Right lobe of liver (tissue), 6 donors: Measurements from ENCODE around the gene ATP2A1. TPM values are rescaled to one million over a fixed set of nuclear protein-coding genes. Genes with fewer than 3 reads are reported as not detected.

Experiments used
- ATAC-seq, 4 donors: fragments of 200-7000 bp; cut with Tn5 transposase; one replicate each; pipeline ENCODE4 v1.9.1; 2020; ENCODE audit warnings: mild to moderate bottlenecking in 4 of 4, moderate library complexity in 4 of 4
- DNase-seq, 3 donors: peaks; one replicate each; pipeline ENCODE4 v3.0.0-alpha.2; 2020
- H3K27ac ChIP-seq, 3 donors: fragments of 200-600 bp; one replicate each; pipeline ENCODE4 v1.8.0; 2022
- H3K27me3 ChIP-seq, 2 donors: fragments of 200-600 bp; one replicate each; pipeline ENCODE4 v1.8.0; 2022
- H3K36me3 ChIP-seq, 4 donors: fragments of 200-600 bp; sonication (generic) in 1 of 4; one replicate each; pipeline versions ENCODE4 v1.5.1 to v1.8.0; 2017 to 2022; ENCODE audit warnings: control low read depth in 1 of 4
- H3K4me1 ChIP-seq, 4 donors: fragments of 200-600 bp; sonication (generic) in 1 of 4; one replicate each; pipeline versions ENCODE4 v1.5.1 to v1.8.0; 2017 to 2022; ENCODE audit warnings: control low read depth in 1 of 4
- H3K4me3 ChIP-seq, 3 donors: fragments of 200-600 bp; one replicate each; pipeline ENCODE4 v1.8.0; 2022
- H3K9me3 ChIP-seq, 4 donors: fragments of 200-600 bp; sonication (generic) in 1 of 4; one replicate each; pipeline versions ENCODE4 v1.5.1 to v1.8.0; 2017 to 2022; ENCODE audit warnings: control low read depth in 1 of 4
- CTCF ChIP-seq, 4 donors: fragments of 200-600 bp in 3 of 4; fragments of 450-650 bp in 1 of 4; IDR thresholded peaks; one replicate each; pipeline versions ENCODE4 v1.5.1 to v1.8.0; 2016 to 2022; ENCODE audit warnings: antibody characterized with exemption in 4 of 4, mild to moderate bottlenecking in 2 of 4
- POLR2A ChIP-seq: fragments of 450-650 bp; IDR thresholded peaks from one replicate; pipeline ENCODE4 v1.6.1; 2017; ENCODE audit warnings: antibody characterized with exemption, mild to moderate bottlenecking
- WGBS: methylation state at CpG from one replicate; pipeline ENCODE4 v1.1.6; 2018; ENCODE audit warnings: low coverage, low lambda C conversion rate; ENCODE audit not compliant: insufficient coverage; ENCODE audit errors: missing lambda C conversion rate; 5-methylcytosine and 5-hydroxymethylcytosine counted together
- intact Hi-C, 2 donors: fragments of 100-400 bp; cut with DNase I; formaldehyde crosslinking; loops; one replicate each; pipeline versions ENCODE4 v1.11.2 to v1.14.1; 2022
- total RNA-seq, 6 experiments: library from RNA; depleted of rRNA in 2 of 6; stranded (reverse); fragments of >200 nt in 2 of 6; fragmentation: NEBNext Ultra II Directional in 3 of 6; extraction: Animal tissue kit (Norgen Biotek cat#: 25700) in 3 of 6; gene quantifications; one replicate each; pipeline versions ENCODE4 v1.1.0 to v1.2.4, GENCODE V29; 2016 to 2023
- donor health status: DM: no; HTN: yes; CAD: no.
- donor health status: DM: no; HTN: no; CAD: no.
- donor health status: DM: no; HTN: no; CAD: no.
- donor health status: DM: no; HTN: yes; CAD: no.
- donor health status: DM: no; HTN: yes; CAD: no.

The ATP2A1 gene
- total RNA-seq, 6 experiments from 2014 or later = 0.42 to 3.6 (median 0.77) TPM

- 87% methylated on average over 7 of the region's 7 CpGs for WGBS
Observed at GRCh38 chr16:28917095-28917494, 38.8 kb downstream of the ATP2A1 start.

GRCh38 chr16:28918698-28919097 is 40.4 kb downstream of the ATP2A1 start:
- ATAC-seq = no peak
- Histone ChIP-seq H3K27ac (no peak overlapping the region), H3K4me3 (no peak overlapping the region), H3K9me3 (no peaks in the 10 kb centered on the region), H3K4me1 (no peaks in the 10 kb centered on the region), H3K27me3 (no peaks in the 10 kb centered on the region), H3K36me3 (peaks cover 0 to 23% (median 1%) of the 10 kb centered on the region in 4 donors)
- no peak for DNase-seq
- 60% methylated on average over 1 of the region's 3 CpGs for WGBS
- intact Hi-C loops = no loop called here
- TF ChIP-seq POLR2A (no peak), CTCF (IDR thresholded peaks at IDR 0.05) (no peak)

More at GRCh38 chr16:28917095-28917494, 38.8 kb downstream of the ATP2A1 start:
- Histone ChIP-seq H3K27me3 (no peaks in the 10 kb centered on the region), H3K9me3 (no peaks in the 10 kb centered on the region), H3K27ac (no peak overlapping the region), H3K4me3 (no peak overlapping the region), H3K36me3 (peaks cover 0 to 23% (median 1%) of the 10 kb centered on the region in 4 donors), H3K4me1 (no peaks in the 10 kb centered on the region)
- DNase-seq (no peak), ATAC-seq (no peak)
- TF ChIP-seq CTCF (IDR thresholded peaks at IDR 0.05) (no peak), POLR2A (no peak)
- intact Hi-C loops = no loop called here

- no peak overlapping the region for H3K4me3 ChIP-seq
- no peak overlapping the region for H3K27ac ChIP-seq
- TF ChIP-seq POLR2A (no peak), CTCF (IDR thresholded peaks at IDR 0.05) (no peak)
- WGBS = 93% methylated on average over 3 of the region's 3 CpGs
- ATAC-seq (no peak), DNase-seq (no peak)
- H3K27me3 ChIP-seq = no peaks in the 10 kb centered on the region
- H3K4me1 ChIP-seq = peaks cover 0 to 5% (median 0%) of the 10 kb centered on the region in 4 donors
- H3K36me3 ChIP-seq = peaks cover 0 to 9% (median 0%) of the 10 kb centered on the region in 4 donors
- no peaks in the 10 kb centered on the region for H3K9me3 ChIP-seq
- intact Hi-C loops = no loop called here
Observed at GRCh38 chr16:28923231-28923587, 44.9 kb downstream of the ATP2A1 start.

GRCh38 chr16:28923652-28924398 is 45.5 kb downstream of the ATP2A1 start:
- Histone ChIP-seq H3K27me3 (no peaks in the 10 kb centered on the region), H3K36me3 (peaks cover 0 to 4% (median 0%) of the 10 kb centered on the region in 4 donors), H3K27ac (no peak overlapping the region), H3K4me1 (peaks cover 0 to 5% (median 0%) of the 10 kb centered on the region in 4 donors), H3K4me3 (no peak overlapping the region), H3K9me3 (no peaks in the 10 kb centered on the region)
- intact Hi-C loops = no loop called here
- WGBS = 81% methylated on average over 9 of the region's 13 CpGs
- no peak for TF ChIP-seq POLR2A
- no peak for TF ChIP-seq CTCF (IDR thresholded peaks at IDR 0.05)
- DNase-seq (no peak), ATAC-seq (no peak)
